Trophoblast cell (in vitro differentiated cells and primary cell): Measurements from ENCODE around the gene SLC6A11.

Experiments used
- DNase-seq, 2 donors: peaks; one replicate each; pipeline ENCODE4 v3.0.0-alpha.2; 2016
- H2AFZ ChIP-seq: 2 replicates; pipeline ENCODE4 v1.6.1; 2013; ENCODE audit warnings: low read length, moderate library complexity, mild to moderate bottlenecking; ENCODE audit not compliant: insufficient read depth, poor library complexity
- H2AK5ac ChIP-seq: 2 replicates; pipeline ENCODE4 v1.6.1; 2013; ENCODE audit warnings: mild to moderate bottlenecking, low read length
- H2BK120ac ChIP-seq: 2 replicates; pipeline ENCODE4 v1.6.1; 2013; ENCODE audit warnings: low read length, mild to moderate bottlenecking, moderate library complexity; ENCODE audit not compliant: insufficient read depth, poor library complexity
- H2BK12ac ChIP-seq: 2 replicates; pipeline ENCODE4 v1.6.1; 2013; ENCODE audit warnings: mild to moderate bottlenecking, low read length, moderate library complexity
- H2BK5ac ChIP-seq: 2 replicates; pipeline ENCODE4 v1.6.1; 2013; ENCODE audit warnings: low read length, low read depth, moderate library complexity, mild to moderate bottlenecking; ENCODE audit not compliant: poor library complexity
- H3K14ac ChIP-seq: 2 replicates; pipeline ENCODE4 v1.6.1; 2013; ENCODE audit warnings: mild to moderate bottlenecking, low read length
- H3K18ac ChIP-seq: 2 replicates; pipeline ENCODE4 v1.6.1; 2013; ENCODE audit warnings: mild to moderate bottlenecking, low read length
- H3K23ac ChIP-seq: 2 replicates; pipeline ENCODE4 v1.6.1; 2013; ENCODE audit warnings: low read length
- H3K27ac ChIP-seq: 2 replicates; pipeline ENCODE4 v1.5.1; 2013; ENCODE audit warnings: low read depth, mild to moderate bottlenecking, inconsistent platforms, low read length, moderate library complexity
- H3K27me3 ChIP-seq: 2 replicates; pipeline ENCODE4 v1.6.1; 2013; ENCODE audit warnings: inconsistent platforms, mild to moderate bottlenecking, low read length, moderate library complexity; ENCODE audit not compliant: insufficient read depth
- H3K36me3 ChIP-seq, 2 experiments: 1 replicate in 1 of 2; 2 replicates in 1 of 2; pipeline ENCODE4 v1.6.1; 2013; ENCODE audit warnings: low read length in 2 of 2, mild to moderate bottlenecking in 2 of 2, moderate library complexity in 1 of 2; ENCODE audit not compliant: insufficient read depth in 2 of 2, control insufficient read depth in 1 of 2
- H3K4ac ChIP-seq: 2 replicates; pipeline ENCODE4 v1.6.1; 2013; ENCODE audit warnings: low read depth, mild to moderate bottlenecking, low read length, moderate library complexity
- H3K4me1 ChIP-seq, 2 experiments: 1 replicate in 1 of 2; 2 replicates in 1 of 2; pipeline ENCODE4 v1.6.1; 2013; ENCODE audit warnings: low read length in 2 of 2, mild to moderate bottlenecking in 2 of 2, moderate library complexity in 1 of 2; ENCODE audit not compliant: insufficient read depth in 2 of 2, control insufficient read depth in 1 of 2
- H3K4me2 ChIP-seq: 2 replicates; pipeline ENCODE4 v1.6.1; 2013; ENCODE audit warnings: inconsistent platforms, mild to moderate bottlenecking, low read length, moderate library complexity
- H3K4me3 ChIP-seq: 2 replicates; pipeline ENCODE4 v1.5.1; 2013; ENCODE audit warnings: mild to moderate bottlenecking, low read depth, low read length, inconsistent platforms
- H3K79me1 ChIP-seq: one replicate; pipeline ENCODE4 v1.6.1; 2013; ENCODE audit warnings: low read length
- H3K79me2 ChIP-seq: 2 replicates; pipeline ENCODE4 v1.6.1; 2013; ENCODE audit warnings: low read length, mild to moderate bottlenecking; ENCODE audit not compliant: control insufficient read depth, insufficient read depth, poor library complexity
- H3K9ac ChIP-seq: 2 replicates; pipeline ENCODE4 v1.6.1; 2013; ENCODE audit warnings: mild to moderate bottlenecking, low read length
- H3K9me3 ChIP-seq: 2 replicates; pipeline ENCODE4 v1.6.1; 2013; ENCODE audit warnings: low read depth, mild to moderate bottlenecking, control low read depth, inconsistent platforms, low read length; ENCODE audit not compliant: insufficient read depth
- H4K12ac ChIP-seq: 2 replicates; pipeline ENCODE4 v1.6.1; 2013; ENCODE audit warnings: low read depth, mild to moderate bottlenecking, low read length, moderate library complexity
- H4K8ac ChIP-seq: 2 replicates; pipeline ENCODE4 v1.6.1; 2013; ENCODE audit warnings: low read depth, mild to moderate bottlenecking, low read length, moderate library complexity
- H4K91ac ChIP-seq: one replicate; pipeline ENCODE4 v1.6.1; 2013; ENCODE audit warnings: low read depth, mild to moderate bottlenecking, low read length, moderate library complexity
- WGBS: extraction: QIAGEN DNeasy Blood & Tissue Kit; methylation state at CpG from one replicate; pipeline ENCODE4 v1.1.7; 2013; ENCODE audit warnings: missing lambda C conversion rate; ENCODE audit not compliant: insufficient read length, insufficient coverage; ENCODE audit errors: extremely low coverage; 5-methylcytosine and 5-hydroxymethylcytosine counted together

SLC6A11 gene

GRCh38 chr3:10928961-10929471 is 113.0 kb downstream of the SLC6A11 start:
- no peaks in the 10 kb centered on the region for H3K79me1 ChIP-seq
- H3K79me2 ChIP-seq, result no peaks in the 10 kb centered on the region
- H4K91ac ChIP-seq, result no peak overlapping the region
- H3K9me3 ChIP-seq, result peaks cover 3% of the 10 kb centered on the region
- no peak overlapping the region for H2BK120ac ChIP-seq
- no peak overlapping the region for H3K9ac ChIP-seq
- H3K36me3 ChIP-seq, result no peaks in the 10 kb centered on the region
- no CpG with 5 or more reads among the region's 17 CpGs for WGBS
- H3K27ac ChIP-seq, result no peak overlapping the region
- no peak overlapping the region for H2AK5ac ChIP-seq
- H2BK12ac ChIP-seq, result no peak overlapping the region
- H3K4me3 ChIP-seq, result no peak overlapping the region
- no peak for DNase-seq
- H3K14ac ChIP-seq, result no peak overlapping the region
- no peaks in the 10 kb centered on the region for H3K27me3 ChIP-seq
- no peak overlapping the region for H4K12ac ChIP-seq
- no peaks in the 10 kb centered on the region for H3K4me1 ChIP-seq
- no peak overlapping the region for H3K23ac ChIP-seq
- no peak overlapping the region for H3K4me2 ChIP-seq
- H3K18ac ChIP-seq, result no peak overlapping the region
- H2BK5ac ChIP-seq, result no peak overlapping the region
- no peak overlapping the region for H2AFZ ChIP-seq
- no peak overlapping the region for H4K8ac ChIP-seq
- no peak overlapping the region for H3K4ac ChIP-seq

- Histone ChIP-seq H4K8ac (no peak overlapping the region), H2BK5ac (no peak overlapping the region), H3K9ac (no peak overlapping the region), H3K79me2 (no peaks in the 10 kb centered on the region), H4K91ac (no peak overlapping the region), H3K79me1 (no peaks in the 10 kb centered on the region), H3K4ac (no peak overlapping the region), H3K4me1 (no peaks in the 10 kb centered on the region), H3K9me3 (peaks cover 3% of the 10 kb centered on the region), H3K4me3 (no peak overlapping the region), H2BK12ac (no peak overlapping the region), H4K12ac (no peak overlapping the region), H3K18ac (no peak overlapping the region), H3K23ac (no peak overlapping the region), H3K27ac (no peak overlapping the region), H3K14ac (no peak overlapping the region), H2AFZ (no peak overlapping the region), H2BK120ac (no peak overlapping the region), H3K27me3 (no peaks in the 10 kb centered on the region), H3K36me3 (no peaks in the 10 kb centered on the region), H3K4me2 (no peak overlapping the region), H2AK5ac (no peak overlapping the region)
- no CpG with 5 or more reads among the region's 9 CpGs for WGBS
- DNase-seq, result no peak
These were observed 114.1 kb downstream of the SLC6A11 start for GRCh38 chr3:10929978-10930665.

- Histone ChIP-seq H3K79me2 (no peaks in the 10 kb centered on the region), H4K12ac (no peak overlapping the region), H3K79me1 (no peaks in the 10 kb centered on the region), H3K27me3 (no peaks in the 10 kb centered on the region), H3K14ac (no peak overlapping the region), H2BK120ac (no peak overlapping the region), H2BK12ac (no peak overlapping the region), H4K91ac (no peak overlapping the region), H3K9me3 (peaks cover 3% of the 10 kb centered on the region), H4K8ac (no peak overlapping the region), H3K4ac (no peak overlapping the region), H2BK5ac (no peak overlapping the region), H3K18ac (no peak overlapping the region), H3K23ac (no peak overlapping the region), H3K4me1 (no peaks in the 10 kb centered on the region), H3K27ac (no peak overlapping the region), H3K9ac (no peak overlapping the region), H2AFZ (no peak overlapping the region), H3K4me2 (no peak overlapping the region), H3K36me3 (no peaks in the 10 kb centered on the region), H2AK5ac (no peak overlapping the region), H3K4me3 (no peak overlapping the region)
- DNase-seq, result no peak
- WGBS, result no CpG with 5 or more reads among the region's 8 CpGs
These were observed 114.6 kb downstream of the SLC6A11 start for GRCh38 chr3:10930666-10931040.

GRCh38 chr3:10932596-10932995 is 116.6 kb downstream of the SLC6A11 start:
- no peaks in the 10 kb centered on the region for H3K27me3 ChIP-seq
- no peak overlapping the region for H4K8ac ChIP-seq
- no peak overlapping the region for H2BK5ac ChIP-seq
- no peak overlapping the region for H3K4me3 ChIP-seq
- no peaks in the 10 kb centered on the region for H3K9me3 ChIP-seq
- H2BK12ac ChIP-seq, result no peak overlapping the region
- H3K9ac ChIP-seq, result no peak overlapping the region
- H3K4ac ChIP-seq, result no peak overlapping the region
- no peak overlapping the region for H2AK5ac ChIP-seq
- no peak overlapping the region for H4K91ac ChIP-seq
- no peak overlapping the region for H3K23ac ChIP-seq
- no CpG with 5 or more reads among the region's 7 CpGs for WGBS
- no peaks in the 10 kb centered on the region for H3K4me1 ChIP-seq
- no peaks in the 10 kb centered on the region for H3K36me3 ChIP-seq
- no peaks in the 10 kb centered on the region for H3K79me2 ChIP-seq
- H3K27ac ChIP-seq, result no peak overlapping the region
- no peak overlapping the region for H4K12ac ChIP-seq
- H2AFZ ChIP-seq, result no peak overlapping the region
- H3K18ac ChIP-seq, result no peak overlapping the region
- DNase-seq, result no peak
- no peak overlapping the region for H3K4me2 ChIP-seq
- no peak overlapping the region for H2BK120ac ChIP-seq
- H3K79me1 ChIP-seq, result no peaks in the 10 kb centered on the region
- no peak overlapping the region for H3K14ac ChIP-seq
